Panc1 (cell line): Measurements from ENCODE around the gene TNRC6B. TPM values are rescaled to one million over a fixed set of nuclear protein-coding genes. Genes with fewer than 3 reads are reported as not detected.
A peak's percentile ranks its signal among the peaks of the same experiment; 100 is the strongest.

Experiments
- ATAC-seq: fragments of 200-7000 bp; cut with Tn5 transposase; 2 replicates; pipeline ENCODE4 v1.9.1; 2020; ENCODE audit warnings: mild to moderate bottlenecking, moderate library complexity
- BruUV-seq: library from RNA; stranded (reverse); fragments of 400-500 nt; replicated peaks from 2 replicates; lab custom pipeline; 2021; lab: Mats Ljungman, UMichigan
- CTCF ChIA-PET: fragments of 300-600 bp; sonication (Branson Sonifier 250); formaldehyde crosslinking; loops from one replicate; lab custom pipeline; 2022; ENCODE audit warnings: antibody characterized with exemption; lab: Charles Lee
- POLR2A ChIA-PET: fragments of 300-600 bp; sonication (Branson Sonifier 250); formaldehyde crosslinking; loops from one replicate; lab custom pipeline; 2022; ENCODE audit warnings: antibody characterized with exemption; lab: Charles Lee
- DNase-seq: peaks from one replicate; pipeline ENCODE4 v3.0.0-alpha.2; 2010; ENCODE audit warnings: low read depth, low spot score
- H3K27ac ChIP-seq: 2 replicates; pipeline ENCODE4 v1.5.1; 2011; ENCODE audit warnings: mild to moderate bottlenecking, low read length, inconsistent platforms
- H3K27me3 ChIP-seq: fragments of 200-500 bp; sonication (Bioruptor generic); 2 replicates; pipeline ENCODE4 v1.6.0; 2014; ENCODE audit warnings: low read length, inconsistent platforms; ENCODE audit not compliant: control insufficient read depth, insufficient read depth
- H3K36me3 ChIP-seq: fragments of 200-500 bp; sonication (Bioruptor generic); 2 replicates; pipeline ENCODE4 v1.5.1; 2014; ENCODE audit warnings: inconsistent platforms, mild to moderate bottlenecking, low read length, moderate library complexity; ENCODE audit not compliant: control insufficient read depth, insufficient read depth
- H3K4me1 ChIP-seq: 2 replicates; pipeline ENCODE4 v1.5.1; 2011; ENCODE audit warnings: inconsistent platforms, mild to moderate bottlenecking, low read length, moderate library complexity; ENCODE audit not compliant: control insufficient read depth, insufficient read depth
- H3K4me3 ChIP-seq, 2 experiments: 2 replicates each; pipeline ENCODE4 v1.5.1; 2011 to 2012; ENCODE audit warnings: low read depth in 2 of 2, low read length in 2 of 2, mild to moderate bottlenecking in 2 of 2, inconsistent platforms in 1 of 2, moderate library complexity in 1 of 2
- H3K9me3 ChIP-seq: fragments of 200-500 bp; sonication (Bioruptor generic); 2 replicates; pipeline ENCODE4 v1.5.1; 2014; ENCODE audit warnings: low read depth, mild to moderate bottlenecking, inconsistent platforms, low read length, moderate library complexity; ENCODE audit not compliant: control insufficient read depth, insufficient read depth
- POLR2AphosphoS5 ChIP-seq: IDR thresholded peaks from 2 replicates; pipeline ENCODE4 v1.6.1; 2012; ENCODE audit warnings: mild to moderate bottlenecking, low read depth, low read length, moderate library complexity
- SIN3A ChIP-seq: IDR thresholded peaks from 2 replicates; pipeline ENCODE4 v1.6.1; 2012; ENCODE audit warnings: low read depth, mild to moderate bottlenecking, low read length, moderate library complexity, borderline replicate concordance; ENCODE audit not compliant: insufficient read depth
- TCF7L2 ChIP-seq: IDR thresholded peaks from 2 replicates; pipeline ENCODE4 v1.6.1; 2011; ENCODE audit warnings: mild to moderate bottlenecking, low read depth, low read length, inconsistent platforms
- in situ Hi-C: cut with HindIII; loops from 2 replicates; pipeline ENCODE4 v1.10.0; 2016; ENCODE audit warnings: low sequenced_read_pairs, low pct_unique_long_range_greater_than_20kb
- intact Hi-C: fragments of 100-400 bp; cut with micrococcal nuclease; formaldehyde crosslinking; loops from one replicate; pipeline ENCODE4 v1.10.0; 2022; ENCODE audit not compliant: unreplicated experiment
- total RNA-seq: library from RNA; stranded (reverse); gene quantifications from one replicate; pipeline ENCODE4 v1.2.1, GENCODE V29; 2021; ENCODE audit not compliant: unreplicated experiment
- TF ChIP-seq, protein P1 (sequence below), 2 experiments: IDR thresholded peaks; 2 replicates each; pipeline ENCODE4 v1.6.1; 2011 to 2012; ENCODE audit warnings: low read depth in 2 of 2, control low read depth in 1 of 2, low read length in 1 of 2, mild to moderate bottlenecking in 1 of 2, moderate library complexity in 1 of 2; ENCODE audit not compliant: insufficient read depth in 1 of 2
- TF ChIP-seq, protein P2 (sequence below): fragments of 450-650 bp; IDR thresholded peaks from 2 replicates; pipeline ENCODE4 v1.5.1; 2017; ENCODE audit warnings: mild to moderate bottlenecking

The TNRC6B gene
- total RNA-seq, 1 experiment from 2014 or later: 30.7 TPM

DNA sequence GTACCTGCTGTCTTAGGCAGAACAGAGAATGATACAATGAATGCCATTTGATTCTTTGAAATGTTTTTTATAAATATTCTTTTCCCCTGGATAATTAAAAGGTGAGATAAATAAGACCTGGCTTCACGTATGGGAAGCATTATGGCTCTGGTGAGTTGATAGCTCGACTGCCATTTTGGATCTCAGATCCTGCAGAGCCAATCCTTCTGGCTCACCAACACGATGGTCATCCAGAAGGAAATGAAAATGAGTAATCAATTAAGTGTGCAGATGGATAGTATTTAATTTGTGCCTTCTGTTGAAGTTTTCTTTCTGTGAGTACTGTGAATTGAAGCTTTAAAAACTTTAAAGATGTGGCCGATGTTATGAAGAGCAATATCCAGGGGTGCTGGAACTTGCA lies 2.7 kb downstream of the TNRC6B start:
- in situ Hi-C loops: no loop called here
- DNase-seq (no peak), ATAC-seq (no peak)
- ChIA-PET CTCF (interaction anchor here (0.6 to 0.7 kb wide), 2 partner anchors 11 to 136 kb away, joined by 3 to 4 read pairs; no protein-coding TSS in a partner anchor), POLR2A (no interaction called here)
- Histone ChIP-seq H3K27me3 (no peaks in the 10 kb centered on the region), H3K27ac (peak overlapping the region; percentile 98; the same call in 1 of the 2 replicates), H3K4me1 (peaks cover 33% of the 10 kb centered on the region), H3K9me3 (no peaks in the 10 kb centered on the region), H3K36me3 (peaks cover 5% of the 10 kb centered on the region; the same call in 1 of the 2 replicates), H3K4me3 (peak overlapping the region; percentile 34 to 90)
- TF ChIP-seq, protein P1, sequence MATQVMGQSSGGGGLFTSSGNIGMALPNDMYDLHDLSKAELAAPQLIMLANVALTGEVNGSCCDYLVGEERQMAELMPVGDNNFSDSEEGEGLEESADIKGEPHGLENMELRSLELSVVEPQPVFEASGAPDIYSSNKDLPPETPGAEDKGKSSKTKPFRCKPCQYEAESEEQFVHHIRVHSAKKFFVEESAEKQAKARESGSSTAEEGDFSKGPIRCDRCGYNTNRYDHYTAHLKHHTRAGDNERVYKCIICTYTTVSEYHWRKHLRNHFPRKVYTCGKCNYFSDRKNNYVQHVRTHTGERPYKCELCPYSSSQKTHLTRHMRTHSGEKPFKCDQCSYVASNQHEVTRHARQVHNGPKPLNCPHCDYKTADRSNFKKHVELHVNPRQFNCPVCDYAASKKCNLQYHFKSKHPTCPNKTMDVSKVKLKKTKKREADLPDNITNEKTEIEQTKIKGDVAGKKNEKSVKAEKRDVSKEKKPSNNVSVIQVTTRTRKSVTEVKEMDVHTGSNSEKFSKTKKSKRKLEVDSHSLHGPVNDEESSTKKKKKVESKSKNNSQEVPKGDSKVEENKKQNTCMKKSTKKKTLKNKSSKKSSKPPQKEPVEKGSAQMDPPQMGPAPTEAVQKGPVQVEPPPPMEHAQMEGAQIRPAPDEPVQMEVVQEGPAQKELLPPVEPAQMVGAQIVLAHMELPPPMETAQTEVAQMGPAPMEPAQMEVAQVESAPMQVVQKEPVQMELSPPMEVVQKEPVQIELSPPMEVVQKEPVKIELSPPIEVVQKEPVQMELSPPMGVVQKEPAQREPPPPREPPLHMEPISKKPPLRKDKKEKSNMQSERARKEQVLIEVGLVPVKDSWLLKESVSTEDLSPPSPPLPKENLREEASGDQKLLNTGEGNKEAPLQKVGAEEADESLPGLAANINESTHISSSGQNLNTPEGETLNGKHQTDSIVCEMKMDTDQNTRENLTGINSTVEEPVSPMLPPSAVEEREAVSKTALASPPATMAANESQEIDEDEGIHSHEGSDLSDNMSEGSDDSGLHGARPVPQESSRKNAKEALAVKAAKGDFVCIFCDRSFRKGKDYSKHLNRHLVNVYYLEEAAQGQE (IDR thresholded peaks at IDR 0.05; ENCODE audit: insufficient read depth in 1 of 2, low read depth in 2 of 2, low read length in 1 of 2): no peak
- TF ChIP-seq SIN3A: no peak
- TF ChIP-seq, protein P2, sequence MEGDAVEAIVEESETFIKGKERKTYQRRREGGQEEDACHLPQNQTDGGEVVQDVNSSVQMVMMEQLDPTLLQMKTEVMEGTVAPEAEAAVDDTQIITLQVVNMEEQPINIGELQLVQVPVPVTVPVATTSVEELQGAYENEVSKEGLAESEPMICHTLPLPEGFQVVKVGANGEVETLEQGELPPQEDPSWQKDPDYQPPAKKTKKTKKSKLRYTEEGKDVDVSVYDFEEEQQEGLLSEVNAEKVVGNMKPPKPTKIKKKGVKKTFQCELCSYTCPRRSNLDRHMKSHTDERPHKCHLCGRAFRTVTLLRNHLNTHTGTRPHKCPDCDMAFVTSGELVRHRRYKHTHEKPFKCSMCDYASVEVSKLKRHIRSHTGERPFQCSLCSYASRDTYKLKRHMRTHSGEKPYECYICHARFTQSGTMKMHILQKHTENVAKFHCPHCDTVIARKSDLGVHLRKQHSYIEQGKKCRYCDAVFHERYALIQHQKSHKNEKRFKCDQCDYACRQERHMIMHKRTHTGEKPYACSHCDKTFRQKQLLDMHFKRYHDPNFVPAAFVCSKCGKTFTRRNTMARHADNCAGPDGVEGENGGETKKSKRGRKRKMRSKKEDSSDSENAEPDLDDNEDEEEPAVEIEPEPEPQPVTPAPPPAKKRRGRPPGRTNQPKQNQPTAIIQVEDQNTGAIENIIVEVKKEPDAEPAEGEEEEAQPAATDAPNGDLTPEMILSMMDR: no peak
- TF ChIP-seq POLR2AphosphoS5: no peak
- TF ChIP-seq TCF7L2: no peak
- intact Hi-C loops: loop anchor here (10.0 kb wide), 1 partner anchor 126 kb away; no protein-coding TSS in a partner anchor
- BruUV-seq: no TSS peak

DNA sequence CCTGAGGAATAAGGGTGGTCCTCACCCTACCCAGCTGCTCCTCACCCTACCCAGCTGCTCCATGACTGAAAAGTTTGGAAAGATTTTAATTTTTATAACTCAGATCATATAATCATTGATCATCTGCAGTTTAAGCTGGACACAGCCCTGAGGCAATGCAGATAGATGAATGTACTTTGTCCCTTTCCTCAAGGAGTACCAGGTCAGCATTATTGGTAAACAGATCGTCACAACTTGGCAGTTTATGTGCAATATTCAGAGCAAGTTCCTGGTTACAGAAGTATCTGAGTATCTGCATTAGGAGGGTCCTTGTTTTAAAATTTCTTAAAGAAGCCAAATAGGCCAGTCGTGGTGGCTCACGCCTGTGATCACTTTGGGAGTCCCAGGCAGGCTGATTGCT lies 3.6 kb downstream of the TNRC6B start:
- in situ Hi-C loops: no loop called here
- ATAC-seq: no peak
- POLR2A ChIA-PET: no interaction called here
- intact Hi-C loops: loop anchor here (10.0 kb wide), 1 partner anchor 127 kb away; no protein-coding TSS in a partner anchor
- Histone ChIP-seq H3K4me3 (no peak overlapping the region), H3K9me3 (no peaks in the 10 kb centered on the region), H3K4me1 (peaks cover 28% of the 10 kb centered on the region), H3K27ac (no peak overlapping the region), H3K27me3 (no peaks in the 10 kb centered on the region), H3K36me3 (peaks cover 5% of the 10 kb centered on the region; the same call in 1 of the 2 replicates)
- TF ChIP-seq, protein P1 (IDR thresholded peaks at IDR 0.05; ENCODE audit: insufficient read depth in 1 of 2, low read depth in 2 of 2, low read length in 1 of 2): no peak
- TF ChIP-seq POLR2AphosphoS5: no peak
- no TSS peak for BruUV-seq
- CTCF ChIA-PET: interaction anchor here (0.6 to 1.1 kb wide), 2 partner anchors 12 to 93 kb away, joined by 3 to 5 read pairs; no protein-coding TSS in a partner anchor
- no peak for DNase-seq
